HepG2 (cell line): Measurements from ENCODE around the gene ARAP1. TPM values are rescaled to one million over a fixed set of nuclear protein-coding genes. Genes with fewer than 3 reads are reported as not detected.

Experiments used
- ATAC-seq: fragments of 200-7000 bp; cut with Tn5 transposase; 3 replicates; pipeline ENCODE4 v1.9.1; 2020; ENCODE audit warnings: mild to moderate bottlenecking, moderate library complexity
- BruUV-seq: library from RNA; stranded (reverse); fragments of 400-500 nt; replicated peaks from 2 replicates; lab custom pipeline; 2021; lab: Mats Ljungman, UMichigan
- CTCF ChIA-PET: fragments of 300-600 bp; formaldehyde crosslinking; extraction: SDS; loops from one replicate; lab custom pipeline; 2021; ENCODE audit warnings: low total read pairs, inconsistent platforms, low intra/inter-chr PET ratio; lab: Yijun Ruan, JAX
- POLR2A ChIA-PET: fragments of 350-600 bp; sonication (Branson Sonifier 250); formaldehyde crosslinking; loops from one replicate; lab custom pipeline; 2020; ENCODE audit warnings: antibody characterized with exemption, inconsistent platforms; lab: Yijun Ruan, JAX
- DNase-seq: peaks from one replicate; pipeline ENCODE4 v3.0.0-alpha.2; 2015; ENCODE audit warnings: low spot score
- FAIRE-seq: peaks from 3 replicates; lab custom pipeline; 2011; peaks lifted over from hg19 to GRCh38; lab: Jason Lieb, UNC
- H2AFZ ChIP-seq: one replicate; pipeline ENCODE4 v1.6.1; 2011; ENCODE audit warnings: low read length, inconsistent platforms
- H3K27ac ChIP-seq: fragments of 300-600 bp; 3 replicates; pipeline ENCODE4 v1.8.0; 2011; ENCODE audit warnings: mixed run types, mild to moderate bottlenecking, mixed read lengths, low read length, inconsistent platforms; ENCODE audit not compliant: insufficient read depth; ENCODE audit errors: extremely low read length
- H3K27me3 ChIP-seq, 2 experiments: fragments of 200-600 bp in 1 of 2; 2 replicates in 1 of 2; 3 replicates in 1 of 2; pipeline versions ENCODE4 v1.6.0 to v1.8.0; 2011; ENCODE audit warnings: low read length in 2 of 2, mild to moderate bottlenecking in 2 of 2, moderate library complexity in 2 of 2, inconsistent platforms in 1 of 2; ENCODE audit not compliant: insufficient read depth in 2 of 2, control insufficient read depth in 1 of 2
- H3K36me3 ChIP-seq, 2 experiments: fragments of 200-600 bp in 1 of 2; replicated peaks in 1 of 2; 2 replicates in 1 of 2; 3 replicates in 1 of 2; pipeline versions ENCODE4 v1.5.1 to v1.8.0; 2011; ENCODE audit warnings: low read length in 2 of 2, inconsistent platforms in 1 of 2; ENCODE audit not compliant: insufficient read depth in 2 of 2, control insufficient read depth in 1 of 2
- H3K4me1 ChIP-seq: 2 replicates; pipeline ENCODE4 v1.5.1; 2012; ENCODE audit warnings: low read length, inconsistent platforms; ENCODE audit not compliant: insufficient read depth
- H3K4me2 ChIP-seq: 2 replicates; pipeline ENCODE4 v1.6.0; 2011; ENCODE audit warnings: low read depth, low read length, inconsistent platforms
- H3K4me3 ChIP-seq, 3 experiments: fragments of 200-600 bp in 1 of 3; sonication (generic), shearing (Covaris generic) in 1 of 3; replicated peaks in 1 of 3; 2 replicates each; pipeline ENCODE4 v1.5.1; 2011 to 2016; ENCODE audit warnings: low read length in 3 of 3, inconsistent platforms in 2 of 3, low read depth in 2 of 3, mild to moderate bottlenecking in 2 of 3, control low read depth in 1 of 3, mixed read lengths in 1 of 3; ENCODE audit not compliant: insufficient read depth in 1 of 3
- H3K79me2 ChIP-seq: one replicate; pipeline ENCODE4 v1.6.1; 2011; ENCODE audit warnings: low read length, inconsistent platforms; ENCODE audit not compliant: insufficient read depth
- H3K9ac ChIP-seq: 2 replicates; pipeline ENCODE4 v1.6.0; 2011; ENCODE audit warnings: mild to moderate bottlenecking, low read depth, low read length, inconsistent platforms; ENCODE audit not compliant: insufficient read depth
- H3K9me3 ChIP-seq: 2 replicates; pipeline ENCODE4 v1.5.1; 2012; ENCODE audit warnings: mild to moderate bottlenecking, low read length
- H4K20me1 ChIP-seq: 2 replicates; pipeline ENCODE4 v1.6.0; 2011; ENCODE audit warnings: inconsistent platforms, mild to moderate bottlenecking, low read length, moderate library complexity; ENCODE audit not compliant: insufficient read depth
- ATAD3A ChIP-seq: sonication (generic); formaldehyde crosslinking; IDR thresholded peaks from 2 replicates; pipeline ENCODE4 v1.4.0; 2020; ENCODE audit warnings: missing genetic modification reagents
- CHD4 ChIP-seq: fragments of 200-600 bp; sonication (generic); IDR thresholded peaks from 2 replicates; pipeline ENCODE4 v1.7.0; 2017; ENCODE audit warnings: mild to moderate bottlenecking, low read length, borderline replicate concordance
- NFYB ChIP-seq: sonication (generic); formaldehyde crosslinking; IDR thresholded peaks from 2 replicates; pipeline ENCODE4 v1.4.0; 2020; ENCODE audit warnings: missing genetic modification reagents
- SSRP1 ChIP-seq: IDR thresholded peaks from 2 replicates; pipeline ENCODE4 v1.6.1; 2016; ENCODE audit warnings: control low read depth
- ZKSCAN1 ChIP-seq: fragments of 150-350 bp; IDR thresholded peaks from 2 replicates; pipeline ENCODE4 v1.6.1; 2014; ENCODE audit warnings: low read length
- ZNF143 ChIP-seq: sonication (generic); formaldehyde crosslinking; IDR thresholded peaks from 2 replicates; pipeline ENCODE4 v1.4.0; 2020; ENCODE audit warnings: missing genetic modification reagents
- ZSCAN21 ChIP-seq: sonication (generic); formaldehyde crosslinking; IDR thresholded peaks from 2 replicates; pipeline ENCODE4 v1.8.0; 2022; ENCODE audit warnings: mild to moderate bottlenecking, missing genetic modification reagents, moderate library complexity, borderline replicate concordance
- whole genome bisulfite sequencing: methylation state at CpG from one replicate; pipeline ENCODE4 v1.1.6; 2017; ENCODE audit warnings: low lambda C conversion rate; 5-methylcytosine and 5-hydroxymethylcytosine counted together
- in situ Hi-C: cut with HindIII; loops from 2 replicates; pipeline ENCODE4 v1.10.0; 2017; ENCODE audit warnings: low pct_unique_long_range_greater_than_20kb; ENCODE audit not compliant: extremely low pct_ligation_motif_present
- intact Hi-C: fragments of 100-400 bp; cut with micrococcal nuclease; formaldehyde crosslinking; loops from one replicate; pipeline ENCODE4 v1.10.0; 2022; ENCODE audit not compliant: unreplicated experiment
- polyA plus RNA-seq, 8 experiments: library from polyadenylated mRNA; depleted of rRNA in 3 of 8; stranded (reverse) in 7 of 8; unstranded in 1 of 8; fragments of >200 nt; fragmentation: Illumina TruSeq in 4 of 8; extraction: Trizol in 4 of 8; gene quantifications; 2 replicates each; pipeline versions ENCODE4 v1.2.1 to v1.2.3, GENCODE V29; 2011 to 2016; ENCODE audit warnings: low read depth in 4 of 8, missing spikeins in 1 of 8, mixed read lengths in 1 of 8; ENCODE audit not compliant: insufficient read depth in 1 of 8
- total RNA-seq, 5 experiments: library from RNA; depleted of rRNA; stranded (reverse); fragments of >200 nt; fragmentation: Illumina TruSeq; extraction: Trizol; gene quantifications; 2 replicates each; pipeline ENCODE4 v1.2.3, GENCODE V29; 2016; ENCODE audit warnings: low read depth in 1 of 5
- TF ChIP-seq, protein P1 (sequence below): sonication (generic); formaldehyde crosslinking; IDR thresholded peaks from 2 replicates; pipeline ENCODE4 v1.4.0; 2020; ENCODE audit warnings: missing genetic modification reagents
- TF ChIP-seq, protein P2 (sequence below): sonication (generic); formaldehyde crosslinking; IDR thresholded peaks from 2 replicates; pipeline ENCODE4 v1.4.0; 2020; ENCODE audit warnings: missing genetic modification reagents
- TF ChIP-seq, protein P3 (sequence below): sonication (generic); formaldehyde crosslinking; IDR thresholded peaks from 2 replicates; pipeline ENCODE4 v1.8.1; 2023; ENCODE audit warnings: mild to moderate bottlenecking, missing genetic modification reagents
- TF ChIP-seq, protein P4 (sequence below): sonication (generic); formaldehyde crosslinking; IDR thresholded peaks from 2 replicates; pipeline ENCODE4 v1.5.0; 2020; ENCODE audit warnings: mild to moderate bottlenecking, missing genetic modification reagents

ARAP1 gene
- total and polyA plus RNA-seq, 2 of the 13 experiments (the other 11 are each of a cell fraction or from before 2014, with no cell fraction given) = 43.2 to 55.5 TPM

DNA sequence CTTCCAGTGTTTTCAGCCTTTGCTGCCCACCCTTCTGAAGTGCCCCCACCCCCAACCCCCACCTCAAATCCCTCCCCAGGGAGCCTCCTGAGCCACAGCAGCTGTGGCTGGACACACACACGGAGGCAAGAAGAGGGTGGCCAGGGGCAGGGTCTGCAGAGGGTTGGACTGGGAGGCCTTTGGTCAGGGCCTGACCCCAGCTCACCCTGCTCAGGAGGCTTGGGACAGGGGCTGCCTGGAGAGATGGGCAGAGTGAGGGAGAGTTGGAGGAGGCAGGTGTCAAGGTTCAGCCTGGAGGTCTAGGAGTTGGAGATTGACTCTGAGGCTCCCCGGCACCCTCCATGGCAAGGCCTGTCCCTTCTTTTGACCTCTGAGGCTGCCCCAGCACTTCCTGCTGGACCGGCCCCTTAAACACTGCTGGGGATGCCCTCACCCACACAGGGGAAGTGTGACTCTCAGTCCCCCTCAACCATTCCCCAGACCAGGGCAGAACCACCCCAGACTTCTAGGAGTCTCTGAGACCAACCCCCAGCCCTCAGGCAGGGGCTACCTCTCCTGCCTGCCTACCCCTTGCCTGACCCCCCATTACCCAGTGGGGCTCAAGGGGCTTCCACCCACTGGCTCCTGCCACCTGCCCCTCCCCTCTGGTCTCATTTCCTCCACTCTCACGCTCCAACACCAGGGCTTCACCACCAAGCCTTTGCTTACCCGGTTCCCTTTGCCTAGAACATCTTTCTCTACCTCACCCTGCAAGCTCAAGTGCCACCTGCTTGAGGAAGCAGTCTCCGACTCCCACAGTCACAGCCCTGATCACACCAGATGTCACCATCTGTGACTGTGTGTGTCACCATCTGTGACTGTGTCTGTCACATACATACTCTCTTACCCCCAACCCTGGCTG is 8.6 kb downstream of the ARAP1 start:
- Histone ChIP-seq H3K79me2 (peaks cover 88% of the 10 kb centered on the region), H3K27ac (no peak overlapping the region)
- POLR2A ChIA-PET = no interaction called here
- TF ChIP-seq, protein P1, sequence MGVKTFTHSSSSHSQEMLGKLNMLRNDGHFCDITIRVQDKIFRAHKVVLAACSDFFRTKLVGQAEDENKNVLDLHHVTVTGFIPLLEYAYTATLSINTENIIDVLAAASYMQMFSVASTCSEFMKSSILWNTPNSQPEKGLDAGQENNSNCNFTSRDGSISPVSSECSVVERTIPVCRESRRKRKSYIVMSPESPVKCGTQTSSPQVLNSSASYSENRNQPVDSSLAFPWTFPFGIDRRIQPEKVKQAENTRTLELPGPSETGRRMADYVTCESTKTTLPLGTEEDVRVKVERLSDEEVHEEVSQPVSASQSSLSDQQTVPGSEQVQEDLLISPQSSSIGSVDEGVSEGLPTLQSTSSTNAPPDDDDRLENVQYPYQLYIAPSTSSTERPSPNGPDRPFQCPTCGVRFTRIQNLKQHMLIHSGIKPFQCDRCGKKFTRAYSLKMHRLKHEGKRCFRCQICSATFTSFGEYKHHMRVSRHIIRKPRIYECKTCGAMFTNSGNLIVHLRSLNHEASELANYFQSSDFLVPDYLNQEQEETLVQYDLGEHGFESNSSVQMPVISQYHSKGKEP (CRISPR knock-in tag) = no peak
- TF ChIP-seq ZNF143 (no peak), SSRP1 (no peak), NFYB (CRISPR knock-in tag) (no peak), ZSCAN21 (CRISPR knock-in tag) (no peak), ATAD3A (CRISPR knock-in tag) (no peak), ZKSCAN1 (no peak), CHD4 (no peak)
- TF ChIP-seq, protein P2, sequence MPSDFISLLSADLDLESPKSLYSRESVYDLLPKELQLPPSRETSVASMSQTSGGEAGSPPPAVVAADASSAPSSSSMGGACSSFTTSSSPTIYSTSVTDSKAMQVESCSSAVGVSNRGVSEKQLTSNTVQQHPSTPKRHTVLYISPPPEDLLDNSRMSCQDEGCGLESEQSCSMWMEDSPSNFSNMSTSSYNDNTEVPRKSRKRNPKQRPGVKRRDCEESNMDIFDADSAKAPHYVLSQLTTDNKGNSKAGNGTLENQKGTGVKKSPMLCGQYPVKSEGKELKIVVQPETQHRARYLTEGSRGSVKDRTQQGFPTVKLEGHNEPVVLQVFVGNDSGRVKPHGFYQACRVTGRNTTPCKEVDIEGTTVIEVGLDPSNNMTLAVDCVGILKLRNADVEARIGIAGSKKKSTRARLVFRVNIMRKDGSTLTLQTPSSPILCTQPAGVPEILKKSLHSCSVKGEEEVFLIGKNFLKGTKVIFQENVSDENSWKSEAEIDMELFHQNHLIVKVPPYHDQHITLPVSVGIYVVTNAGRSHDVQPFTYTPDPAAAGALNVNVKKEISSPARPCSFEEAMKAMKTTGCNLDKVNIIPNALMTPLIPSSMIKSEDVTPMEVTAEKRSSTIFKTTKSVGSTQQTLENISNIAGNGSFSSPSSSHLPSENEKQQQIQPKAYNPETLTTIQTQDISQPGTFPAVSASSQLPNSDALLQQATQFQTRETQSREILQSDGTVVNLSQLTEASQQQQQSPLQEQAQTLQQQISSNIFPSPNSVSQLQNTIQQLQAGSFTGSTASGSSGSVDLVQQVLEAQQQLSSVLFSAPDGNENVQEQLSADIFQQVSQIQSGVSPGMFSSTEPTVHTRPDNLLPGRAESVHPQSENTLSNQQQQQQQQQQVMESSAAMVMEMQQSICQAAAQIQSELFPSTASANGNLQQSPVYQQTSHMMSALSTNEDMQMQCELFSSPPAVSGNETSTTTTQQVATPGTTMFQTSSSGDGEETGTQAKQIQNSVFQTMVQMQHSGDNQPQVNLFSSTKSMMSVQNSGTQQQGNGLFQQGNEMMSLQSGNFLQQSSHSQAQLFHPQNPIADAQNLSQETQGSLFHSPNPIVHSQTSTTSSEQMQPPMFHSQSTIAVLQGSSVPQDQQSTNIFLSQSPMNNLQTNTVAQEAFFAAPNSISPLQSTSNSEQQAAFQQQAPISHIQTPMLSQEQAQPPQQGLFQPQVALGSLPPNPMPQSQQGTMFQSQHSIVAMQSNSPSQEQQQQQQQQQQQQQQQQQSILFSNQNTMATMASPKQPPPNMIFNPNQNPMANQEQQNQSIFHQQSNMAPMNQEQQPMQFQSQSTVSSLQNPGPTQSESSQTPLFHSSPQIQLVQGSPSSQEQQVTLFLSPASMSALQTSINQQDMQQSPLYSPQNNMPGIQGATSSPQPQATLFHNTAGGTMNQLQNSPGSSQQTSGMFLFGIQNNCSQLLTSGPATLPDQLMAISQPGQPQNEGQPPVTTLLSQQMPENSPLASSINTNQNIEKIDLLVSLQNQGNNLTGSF (CRISPR knock-in tag) = no peak
- TF ChIP-seq, protein P3, sequence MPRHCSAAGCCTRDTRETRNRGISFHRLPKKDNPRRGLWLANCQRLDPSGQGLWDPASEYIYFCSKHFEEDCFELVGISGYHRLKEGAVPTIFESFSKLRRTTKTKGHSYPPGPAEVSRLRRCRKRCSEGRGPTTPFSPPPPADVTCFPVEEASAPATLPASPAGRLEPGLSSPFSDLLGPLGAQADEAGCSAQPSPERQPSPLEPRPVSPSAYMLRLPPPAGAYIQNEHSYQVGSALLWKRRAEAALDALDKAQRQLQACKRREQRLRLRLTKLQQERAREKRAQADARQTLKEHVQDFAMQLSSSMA (CRISPR knock-in tag) = no peak
- TF ChIP-seq, protein P4, sequence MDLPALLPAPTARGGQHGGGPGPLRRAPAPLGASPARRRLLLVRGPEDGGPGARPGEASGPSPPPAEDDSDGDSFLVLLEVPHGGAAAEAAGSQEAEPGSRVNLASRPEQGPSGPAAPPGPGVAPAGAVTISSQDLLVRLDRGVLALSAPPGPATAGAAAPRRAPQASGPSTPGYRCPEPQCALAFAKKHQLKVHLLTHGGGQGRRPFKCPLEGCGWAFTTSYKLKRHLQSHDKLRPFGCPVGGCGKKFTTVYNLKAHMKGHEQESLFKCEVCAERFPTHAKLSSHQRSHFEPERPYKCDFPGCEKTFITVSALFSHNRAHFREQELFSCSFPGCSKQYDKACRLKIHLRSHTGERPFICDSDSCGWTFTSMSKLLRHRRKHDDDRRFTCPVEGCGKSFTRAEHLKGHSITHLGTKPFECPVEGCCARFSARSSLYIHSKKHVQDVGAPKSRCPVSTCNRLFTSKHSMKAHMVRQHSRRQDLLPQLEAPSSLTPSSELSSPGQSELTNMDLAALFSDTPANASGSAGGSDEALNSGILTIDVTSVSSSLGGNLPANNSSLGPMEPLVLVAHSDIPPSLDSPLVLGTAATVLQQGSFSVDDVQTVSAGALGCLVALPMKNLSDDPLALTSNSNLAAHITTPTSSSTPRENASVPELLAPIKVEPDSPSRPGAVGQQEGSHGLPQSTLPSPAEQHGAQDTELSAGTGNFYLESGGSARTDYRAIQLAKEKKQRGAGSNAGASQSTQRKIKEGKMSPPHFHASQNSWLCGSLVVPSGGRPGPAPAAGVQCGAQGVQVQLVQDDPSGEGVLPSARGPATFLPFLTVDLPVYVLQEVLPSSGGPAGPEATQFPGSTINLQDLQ (CRISPR knock-in tag) = no peak

More for the DNA sequence above, 8.6 kb downstream of the ARAP1 start:
- BruUV-seq = no TSS peak
- DNase-seq = no peak
- no peak overlapping the region for H2AFZ ChIP-seq
- 80% methylated on average over 4 of the region's 6 CpGs for WGBS
- peaks cover 4% of the 10 kb centered on the region for H4K20me1 ChIP-seq
- H3K4me1 ChIP-seq = peaks cover 78% of the 10 kb centered on the region
- intact Hi-C loops = no loop called here
- peaks cover 5 to 25% of the 10 kb centered on the region in 2 experiments; a peak in 3 of 5 replicates for H3K36me3 ChIP-seq
- no peak overlapping the region for H3K4me3 ChIP-seq
- H3K4me2 ChIP-seq = no peak overlapping the region
- CTCF ChIA-PET = no interaction called here
- in situ Hi-C loops = no loop called here
- no peak for FAIRE-seq
- no peak for ATAC-seq
- H3K9me3 ChIP-seq = no peaks in the 10 kb centered on the region
- H3K27me3 ChIP-seq = no peaks in the 10 kb centered on the region
- peak overlapping the region; percentile 6; the same call in 1 of the 2 replicates for H3K9ac ChIP-seq
